Measurements from ENCODE around the gene DNM2.

DNM2 gene

GRCh38 chr19:10747674-10748073, 29.8 kb downstream of the DNM2 start:
- H3K27ac ChIP-seq (replicated peaks): no peak overlapping the region
- TF ChIP-seq POLR2AphosphoS5 (IDR thresholded peaks at IDR 0.05; ENCODE audit: low read depth): no peak

GRCh38 chr19:10748195-10748926, 30.5 kb downstream of the DNM2 start:
- no peak for DNase-seq (ENCODE audit: low read depth in 1 of 2, low spot score in 1 of 2)
- Histone ChIP-seq H3K27ac (replicated peaks) (no peak overlapping the region), H3K27me3 (ENCODE audit: insufficient read depth, poor library complexity, severe bottlenecking) (no peaks in the 10 kb centered on the region), H3K4me3 (replicated peaks; ENCODE audit: insufficient read depth, low read length) (no peak overlapping the region)
- TF ChIP-seq SPI1 (IDR thresholded peaks at IDR 0.05; ENCODE audit: borderline replicate concordance, low read depth) (no peak), CTCF (IDR thresholded peaks at IDR 0.05; ENCODE audit: insufficient read depth, low read length) (no peak), GABPA (IDR thresholded peaks at IDR 0.05; ENCODE audit: low read depth) (no peak), REST (IDR thresholded peaks at IDR 0.05; ENCODE audit: insufficient replicate concordance, low read depth) (no peak), POLR2AphosphoS5 (IDR thresholded peaks at IDR 0.05; ENCODE audit: low read depth) (no peak)

More at GRCh38 chr19:10747674-10748073, 29.8 kb downstream of the DNM2 start:
- Histone ChIP-seq H3K27me3 (ENCODE audit: insufficient read depth, poor library complexity, severe bottlenecking) (no peaks in the 10 kb centered on the region), H3K4me3 (replicated peaks; ENCODE audit: insufficient read depth, low read length) (no peak overlapping the region)
- no peak for DNase-seq (ENCODE audit: low read depth in 1 of 2, low spot score in 1 of 2)

GRCh38 chr19:10748927-10749434, 31.1 kb downstream of the DNM2 start:
- no peak for DNase-seq (ENCODE audit: low read depth in 1 of 2, low spot score in 1 of 2)
- H3K27ac ChIP-seq (replicated peaks): no peak overlapping the region; the same call in 1 of the 2 replicates
- no peak overlapping the region for H3K4me3 ChIP-seq (replicated peaks; ENCODE audit: insufficient read depth, low read length)
- no peak for TF ChIP-seq SPI1 (IDR thresholded peaks at IDR 0.05; ENCODE audit: borderline replicate concordance, low read depth)
- TF ChIP-seq CTCF (IDR thresholded peaks at IDR 0.05; ENCODE audit: insufficient read depth, low read length): no peak
- no peak for TF ChIP-seq POLR2AphosphoS5 (IDR thresholded peaks at IDR 0.05; ENCODE audit: low read depth)
- no peak for TF ChIP-seq REST (IDR thresholded peaks at IDR 0.05; ENCODE audit: insufficient replicate concordance, low read depth)
- no peak for TF ChIP-seq GABPA (IDR thresholded peaks at IDR 0.05; ENCODE audit: low read depth)
- no peaks in the 10 kb centered on the region for H3K27me3 ChIP-seq (ENCODE audit: insufficient read depth, poor library complexity, severe bottlenecking)

- no peak for DNase-seq (ENCODE audit: low read depth in 1 of 2, low spot score in 1 of 2)
- no peak overlapping the region; the same call in 1 of the 2 replicates for H3K27ac ChIP-seq (replicated peaks)
- no peak overlapping the region for H3K4me3 ChIP-seq (replicated peaks; ENCODE audit: insufficient read depth, low read length)
- H3K27me3 ChIP-seq (ENCODE audit: insufficient read depth, poor library complexity, severe bottlenecking): no peaks in the 10 kb centered on the region
- TF ChIP-seq CTCF (IDR thresholded peaks at IDR 0.05; ENCODE audit: insufficient read depth, low read length) (no peak), REST (IDR thresholded peaks at IDR 0.05; ENCODE audit: insufficient replicate concordance, low read depth) (no peak), POLR2AphosphoS5 (IDR thresholded peaks at IDR 0.05; ENCODE audit: low read depth) (no peak), SPI1 (IDR thresholded peaks at IDR 0.05; ENCODE audit: borderline replicate concordance, low read depth) (no peak), GABPA (IDR thresholded peaks at IDR 0.05; ENCODE audit: low read depth) (no peak)
Measured at GRCh38 chr19:10749435-10750384, 31.8 kb downstream of the DNM2 start.
